HEK293 (cell line): ENCODE measurements around the gene LDLRAP1.
A peak's percentile ranks its signal among the peaks of the same experiment; 100 is the strongest.

Experiments
- CTCF ChIA-PET: fragments of 350-600 bp; formaldehyde crosslinking; extraction: SDS; loops from one replicate; lab custom pipeline; 2021; ENCODE audit warnings: antibody characterized with exemption; lab: Yijun Ruan, JAX
- POLR2A ChIA-PET: fragments of 300-600 bp; formaldehyde crosslinking; extraction: SDS; loops from one replicate; lab custom pipeline; 2020; ENCODE audit warnings: antibody characterized with exemption, inconsistent platforms; lab: Yijun Ruan, JAX
- H3K27ac ChIP-seq: fragments of 200-500 bp; sonication (Bioruptor generic); 2 replicates; pipeline ENCODE4 v1.5.1; 2014; ENCODE audit warnings: low read depth, low read length, control low read depth, inconsistent platforms; ENCODE audit errors: extremely low read depth
- H3K36me3 ChIP-seq, 2 experiments: fragments of 200-500 bp in 1 of 2; sonication (Bioruptor generic) in 1 of 2; 1 replicate in 1 of 2; 2 replicates in 1 of 2; pipeline ENCODE4 v1.5.1; 2014 to 2017; ENCODE audit warnings: inconsistent platforms in 2 of 2, low read length in 2 of 2; ENCODE audit not compliant: control insufficient read depth in 2 of 2, insufficient read depth in 1 of 2
- H3K4me1 ChIP-seq: fragments of 200-500 bp; sonication (Bioruptor generic); 2 replicates; pipeline ENCODE4 v1.5.1; 2014; ENCODE audit warnings: mild to moderate bottlenecking, low read length, inconsistent platforms; ENCODE audit not compliant: control insufficient read depth, insufficient read depth
- H3K4me3 ChIP-seq: 2 replicates; pipeline ENCODE4 v1.5.1; 2011; ENCODE audit warnings: low read depth, mild to moderate bottlenecking, control low read depth, low read length, moderate library complexity
- H3K9me3 ChIP-seq: fragments of 200-500 bp; sonication (Bioruptor generic); 2 replicates; pipeline ENCODE4 v1.5.1; 2014; ENCODE audit warnings: low read depth, low read length, inconsistent platforms; ENCODE audit not compliant: control insufficient read depth, insufficient read depth
- CTCF ChIP-seq: fragments of 450-650 bp; formaldehyde crosslinking; IDR thresholded peaks from 2 replicates; pipeline ENCODE4 v1.5.1; 2016; ENCODE audit warnings: missing biosample characterization, missing genetic modification characterization
- EGR2 ChIP-seq: fragments of 450-650 bp; formaldehyde crosslinking; IDR thresholded peaks from 2 replicates; pipeline ENCODE4 v1.5.1; 2016; ENCODE audit warnings: low read depth, missing biosample characterization, missing genetic modification characterization
- KLF8 ChIP-seq: fragments of 450-650 bp; formaldehyde crosslinking; IDR thresholded peaks from 2 replicates; pipeline ENCODE4 v1.5.1; 2016; ENCODE audit warnings: missing biosample characterization, missing genetic modification characterization
- PRDM1 ChIP-seq: fragments of 450-650 bp; formaldehyde crosslinking; IDR thresholded peaks from 2 replicates; pipeline ENCODE4; 2016; ENCODE audit warnings: missing biosample characterization, missing genetic modification characterization
- PRDM4 ChIP-seq: fragments of 450-650 bp; formaldehyde crosslinking; IDR thresholded peaks from 2 replicates; pipeline ENCODE4 v1.5.1; 2017; ENCODE audit warnings: missing biosample characterization, missing genetic modification characterization
- ZFHX2 ChIP-seq: fragments of 450-650 bp; formaldehyde crosslinking; conservative IDR thresholded peaks from 2 replicates; pipeline ENCODE4 v1.5.1; 2016; ENCODE audit warnings: missing biosample characterization, missing genetic modification characterization
- ZNF138 ChIP-seq: fragments of 450-650 bp; formaldehyde crosslinking; IDR thresholded peaks from 2 replicates; pipeline ENCODE4 v1.5.1; 2016; ENCODE audit warnings: missing biosample characterization, missing genetic modification characterization, borderline replicate concordance
- ZNF169 ChIP-seq: fragments of 450-650 bp; formaldehyde crosslinking; IDR thresholded peaks from 2 replicates; pipeline ENCODE4 v1.5.1; 2016; ENCODE audit warnings: missing biosample characterization, missing genetic modification characterization
- ZNF19 ChIP-seq: fragments of 450-650 bp; formaldehyde crosslinking; IDR thresholded peaks from 2 replicates; pipeline ENCODE4; 2016; ENCODE audit warnings: missing biosample characterization, missing genetic modification characterization, low read depth
- ZNF202 ChIP-seq: fragments of 450-650 bp; formaldehyde crosslinking; IDR thresholded peaks from 2 replicates; pipeline ENCODE4 v1.5.1; 2016; ENCODE audit warnings: missing biosample characterization, missing genetic modification characterization, borderline replicate concordance
- ZNF239 ChIP-seq: fragments of 450-650 bp; formaldehyde crosslinking; IDR thresholded peaks from 2 replicates; pipeline ENCODE4 v1.5.1; 2016; ENCODE audit warnings: missing biosample characterization, missing genetic modification characterization
- ZNF311 ChIP-seq: fragments of 450-650 bp; formaldehyde crosslinking; IDR thresholded peaks from 2 replicates; pipeline ENCODE4 v1.5.1; 2017; ENCODE audit warnings: missing biosample characterization, missing genetic modification characterization, borderline replicate concordance
- ZNF394 ChIP-seq: fragments of 450-650 bp; formaldehyde crosslinking; IDR thresholded peaks from 2 replicates; pipeline ENCODE4 v1.5.1; 2016; ENCODE audit warnings: missing biosample characterization, missing genetic modification characterization, mild to moderate bottlenecking, moderate library complexity, borderline replicate concordance
- ZNF48 ChIP-seq: fragments of 450-650 bp; formaldehyde crosslinking; IDR thresholded peaks from 2 replicates; pipeline ENCODE4 v1.5.1; 2016; ENCODE audit warnings: missing biosample characterization, missing genetic modification characterization
- ZNF529 ChIP-seq: fragments of 450-650 bp; formaldehyde crosslinking; IDR thresholded peaks from 2 replicates; pipeline ENCODE4 v1.5.1; 2017; ENCODE audit warnings: missing genetic modification characterization, missing biosample characterization; ENCODE audit not compliant: insufficient replicate concordance
- ZNF654 ChIP-seq: fragments of 450-650 bp; formaldehyde crosslinking; IDR thresholded peaks from 2 replicates; pipeline ENCODE4 v1.5.1; 2016; ENCODE audit warnings: low read depth, missing biosample characterization, missing genetic modification characterization
- ZNF768 ChIP-seq: fragments of 450-650 bp; formaldehyde crosslinking; IDR thresholded peaks from 2 replicates; pipeline ENCODE4 v1.5.1; 2018; ENCODE audit warnings: missing biosample characterization, mild to moderate bottlenecking, missing genetic modification characterization
- TF ChIP-seq, protein P1 (sequence below): fragments of 450-650 bp; formaldehyde crosslinking; IDR thresholded peaks from 2 replicates; pipeline ENCODE4 v1.5.1; 2016; ENCODE audit warnings: missing biosample characterization, missing genetic modification characterization
- TF ChIP-seq, protein P2 (sequence below): fragments of 450-650 bp; formaldehyde crosslinking; IDR thresholded peaks from 2 replicates; pipeline ENCODE4 v1.5.1; 2016; ENCODE audit warnings: missing biosample characterization, missing genetic modification characterization

Gene LDLRAP1

DNA sequence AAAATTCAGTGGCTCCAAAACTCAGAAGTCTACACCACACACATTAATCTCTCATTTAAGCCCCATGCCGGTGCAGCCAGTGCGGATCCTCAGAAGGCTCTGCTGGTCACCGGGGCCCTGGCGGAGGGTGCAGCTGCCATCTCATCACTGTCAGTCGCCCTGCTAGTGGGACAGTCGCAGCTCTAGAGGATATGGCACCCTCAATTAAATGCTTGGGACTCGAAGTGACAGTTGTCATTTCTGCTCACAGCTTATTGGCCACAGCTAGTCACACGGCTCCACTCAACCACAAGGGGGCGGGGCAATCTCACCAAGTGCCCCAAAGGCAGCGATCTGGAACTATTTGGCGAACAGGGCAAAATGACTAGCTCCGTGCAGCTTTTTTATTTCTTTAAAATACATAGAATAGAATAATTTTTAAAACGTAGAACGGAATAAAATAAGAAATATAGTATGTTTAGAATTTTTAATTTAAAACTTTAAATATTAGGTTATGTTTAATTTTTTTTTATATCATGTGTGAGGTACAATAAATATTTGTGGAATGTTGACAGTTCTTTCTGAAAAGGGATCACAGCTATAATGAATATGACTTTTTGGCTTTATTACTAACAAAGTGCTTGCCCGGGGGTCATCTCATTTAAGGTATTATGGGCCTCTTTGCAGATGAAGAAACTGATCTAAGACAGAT is 65.2 kb downstream of the LDLRAP1 start (continued):
- TF ChIP-seq ZNF19 (tag by site-specific recombination): no peak

DNA sequence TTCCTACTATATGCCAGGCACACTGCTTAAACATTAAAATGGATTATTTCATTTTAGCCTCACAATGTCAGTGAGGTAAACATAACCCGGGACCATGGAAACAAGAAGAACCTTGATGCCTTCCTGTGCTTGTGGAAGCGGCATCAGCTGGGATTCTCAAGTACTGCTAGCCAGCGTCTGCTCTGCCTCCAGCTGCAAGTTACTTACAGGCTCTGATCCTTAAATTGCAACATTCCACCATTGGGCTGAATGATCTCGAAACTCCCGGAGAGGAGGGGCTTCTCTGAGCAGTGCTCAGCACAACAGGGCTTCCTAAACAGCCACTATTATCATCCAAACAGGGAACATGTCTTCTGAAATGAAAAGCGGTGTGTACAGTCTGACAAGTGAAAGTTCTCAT is 66.5 kb downstream of the LDLRAP1 start:
- Histone ChIP-seq H3K27ac (no peak overlapping the region), H3K36me3 (no peaks in the 10 kb centered on the region)
- TF ChIP-seq PRDM1 (tag by site-specific recombination) (no peak), PRDM4 (tag by site-specific recombination) (peak; percentile 54; the same call in 1 of the 2 replicates)
- TF ChIP-seq, all 188 proteins: peak for 1
- ChIA-PET POLR2A (no interaction called here), CTCF (interaction anchor here (0.6 to 3.2 kb wide), 10 partner anchors 8 to 200 kb away, joined by 3 to 32 read pairs (median 10); partner anchors contain the start of gene SELENON)
- H3K4me3 ChIP-seq: no peak overlapping the region
- H3K4me1 ChIP-seq: no peaks in the 10 kb centered on the region
- no peaks in the 10 kb centered on the region for H3K9me3 ChIP-seq

- no peak for TF ChIP-seq ZNF311 (tag by site-specific recombination)
- TF ChIP-seq ZFHX2 (tag by site-specific recombination): no peak
- TF ChIP-seq, protein P1, sequence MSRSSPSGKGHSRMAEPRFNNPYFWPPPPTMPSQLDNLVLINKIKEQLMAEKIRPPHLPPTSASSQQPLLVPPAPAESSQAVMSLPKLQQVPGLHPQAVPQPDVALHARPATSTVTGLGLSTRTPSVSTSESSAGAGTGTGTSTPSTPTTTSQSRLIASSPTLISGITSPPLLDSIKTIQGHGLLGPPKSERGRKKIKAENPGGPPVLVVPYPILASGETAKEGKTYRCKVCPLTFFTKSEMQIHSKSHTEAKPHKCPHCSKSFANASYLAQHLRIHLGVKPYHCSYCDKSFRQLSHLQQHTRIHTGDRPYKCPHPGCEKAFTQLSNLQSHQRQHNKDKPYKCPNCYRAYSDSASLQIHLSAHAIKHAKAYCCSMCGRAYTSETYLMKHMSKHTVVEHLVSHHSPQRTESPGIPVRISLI (tag by site-specific recombination): no peak
- no peak for TF ChIP-seq ZNF169
- no peak for TF ChIP-seq EGR2 (tag by site-specific recombination)
- TF ChIP-seq ZNF394 (tag by site-specific recombination): no peak
- no peak for TF ChIP-seq ZNF202 (tag by site-specific recombination)
- TF ChIP-seq, protein P2, sequence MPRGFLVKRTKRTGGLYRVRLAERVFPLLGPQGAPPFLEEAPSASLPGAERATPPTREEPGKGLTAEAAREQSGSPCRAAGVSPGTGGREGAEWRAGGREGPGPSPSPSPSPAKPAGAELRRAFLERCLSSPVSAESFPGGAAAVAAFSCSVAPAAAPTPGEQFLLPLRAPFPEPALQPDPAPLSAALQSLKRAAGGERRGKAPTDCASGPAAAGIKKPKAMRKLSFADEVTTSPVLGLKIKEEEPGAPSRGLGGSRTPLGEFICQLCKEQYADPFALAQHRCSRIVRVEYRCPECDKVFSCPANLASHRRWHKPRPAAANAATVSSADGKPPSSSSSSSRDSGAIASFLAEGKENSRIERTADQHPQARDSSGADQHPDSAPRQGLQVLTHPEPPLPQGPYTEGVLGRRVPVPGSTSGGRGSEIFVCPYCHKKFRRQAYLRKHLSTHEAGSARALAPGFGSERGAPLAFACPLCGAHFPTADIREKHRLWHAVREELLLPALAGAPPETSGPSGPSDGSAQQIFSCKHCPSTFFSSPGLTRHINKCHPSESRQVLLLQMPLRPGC (tag by site-specific recombination): no peak
- no peak for TF ChIP-seq ZNF138 (tag by site-specific recombination)
- no peak for TF ChIP-seq ZNF654 (tag by site-specific recombination)
- TF ChIP-seq ZNF768 (tag by site-specific recombination): peak; percentile 67; the same call in 1 of the 2 replicates
- TF ChIP-seq KLF8 (tag by site-specific recombination): no peak
- peak; percentile 73 for TF ChIP-seq CTCF (tag by site-specific recombination)
- TF ChIP-seq ZNF239 (tag by site-specific recombination): no peak
- TF ChIP-seq ZNF48: no peak
- TF ChIP-seq ZNF529 (tag by site-specific recombination): no peak
- ChIA-PET CTCF (interaction anchor here (0.7 to 3.2 kb wide), 3 partner anchors 38 to 185 kb away, joined by 3 to 10 read pairs (median 10); no protein-coding TSS in a partner anchor), POLR2A (interaction anchor here (0.6 to 0.8 kb wide), 2 partner anchors 38 to 200 kb away, joined by 3 to 4 read pairs; no protein-coding TSS in a partner anchor)
- no peaks in the 10 kb centered on the region for H3K4me1 ChIP-seq
- no peaks in the 10 kb centered on the region for H3K36me3 ChIP-seq
- no peak overlapping the region for H3K27ac ChIP-seq
- no peaks in the 10 kb centered on the region for H3K9me3 ChIP-seq
- no peak overlapping the region for H3K4me3 ChIP-seq
These were observed 67.6 kb downstream of the LDLRAP1 start for GRCh38 chr1:25610822-25611630.
